ENCODE data around the gene NCR1. TPM values are rescaled to one million over a fixed set of nuclear protein-coding genes. Genes with fewer than 3 reads are reported as not detected.
"Not testable (repeated sequence)": the region's sequence is repeated elsewhere in the genome, so short reads cannot be mapped to it uniquely, and the experiment has no call there.

NCR1 gene
- polyA plus RNA-seq, 2 donors: not detected

GRCh38 chr19:54928299-54928698 lies 22.4 kb downstream of the NCR1 start:
- no peaks in the 10 kb centered on the region for H3K4me1 ChIP-seq (ENCODE audit: control insufficient read depth in 2 of 2, insufficient read depth in 2 of 2, low read length in 1 of 2)
- H3K9me3 ChIP-seq (ENCODE audit: control insufficient read depth in 2 of 2, insufficient read depth in 1 of 2, low read depth in 1 of 2, low read length in 1 of 2): peaks cover 4 to 9% of the 10 kb centered on the region in 2 donors
- H3K27ac ChIP-seq (ENCODE audit: low read depth in 2 of 2, low read length in 1 of 2): no peak overlapping the region
- H3K27me3 ChIP-seq (ENCODE audit: control insufficient read depth in 1 of 2, insufficient read depth in 2 of 2, low read length in 2 of 2): no peaks in the 10 kb centered on the region
- H3K4me3 ChIP-seq (ENCODE audit: low read depth in 1 of 2, low read length in 2 of 2): no peak overlapping the region
- 94 to 97% methylated on average over 2 of the region's 2 CpGs for WGBS, 2 donors
- H3K36me3 ChIP-seq (ENCODE audit: control insufficient read depth in 2 of 2, insufficient read depth in 2 of 2, low read length in 1 of 2): no peaks in the 10 kb centered on the region

DNA sequence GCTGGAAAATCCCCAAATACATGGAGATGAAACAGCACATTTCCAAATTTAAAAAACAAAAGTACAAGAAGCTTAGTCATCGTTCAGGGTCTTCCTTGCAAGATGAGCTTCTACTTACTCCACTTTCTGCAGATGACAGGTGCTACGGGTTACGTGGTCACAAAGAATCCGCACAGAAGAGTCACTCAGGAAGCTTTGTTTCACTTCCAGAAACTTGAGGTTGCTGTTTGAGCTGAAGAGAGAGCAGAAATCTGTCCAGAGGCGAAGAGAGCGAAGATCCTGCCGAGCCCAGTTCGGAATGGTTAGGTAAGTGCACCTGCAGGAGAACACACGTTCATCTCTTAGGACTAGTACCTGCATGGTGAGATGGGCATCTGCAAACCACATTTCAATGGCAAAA lies 32.0 kb downstream of the NCR1 start:
- Histone ChIP-seq H3K4me3 (ENCODE audit: low read depth in 1 of 2, low read length in 2 of 2) (no peak overlapping the region), H3K9me3 (ENCODE audit: control insufficient read depth in 2 of 2, insufficient read depth in 1 of 2, low read depth in 1 of 2, low read length in 1 of 2) (no peaks in the 10 kb centered on the region), H3K4me1 (ENCODE audit: control insufficient read depth in 2 of 2, insufficient read depth in 2 of 2, low read length in 1 of 2) (no peaks in the 10 kb centered on the region), H3K36me3 (ENCODE audit: control insufficient read depth in 2 of 2, insufficient read depth in 2 of 2, low read length in 1 of 2) (no peaks in the 10 kb centered on the region), H3K27ac (ENCODE audit: low read depth in 2 of 2, low read length in 1 of 2) (no peak overlapping the region), H3K27me3 (ENCODE audit: control insufficient read depth in 1 of 2, insufficient read depth in 2 of 2, low read length in 2 of 2) (no peaks in the 10 kb centered on the region)
- WGBS, 2 donors: 71 to 73% methylated on average over 9 of the region's 9 CpGs

DNA sequence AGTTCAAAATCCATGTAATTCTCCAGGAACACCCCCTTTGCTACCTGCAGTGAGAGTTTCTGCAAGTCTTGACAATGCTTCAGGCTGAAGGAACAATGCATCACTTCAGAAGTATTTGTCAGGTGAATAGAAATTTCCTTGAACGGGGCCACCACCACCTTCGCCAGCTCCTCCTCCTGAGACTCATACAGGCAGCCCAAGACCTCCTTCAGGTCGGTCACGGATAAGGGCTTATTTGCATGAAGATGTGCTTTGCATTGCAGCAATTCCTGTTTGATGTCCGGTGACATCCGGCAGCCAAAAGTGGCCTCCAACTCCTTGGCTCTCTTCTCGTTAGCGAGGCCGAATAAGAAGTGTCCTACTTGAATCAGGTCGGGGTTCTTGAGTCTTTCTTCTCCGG lies 33.0 kb downstream of the NCR1 start:
- Histone ChIP-seq H3K36me3 (ENCODE audit: control insufficient read depth in 2 of 2, insufficient read depth in 2 of 2, low read length in 1 of 2) (no peaks in the 10 kb centered on the region), H3K4me1 (ENCODE audit: control insufficient read depth in 2 of 2, insufficient read depth in 2 of 2, low read length in 1 of 2) (no peaks in the 10 kb centered on the region), H3K27me3 (ENCODE audit: control insufficient read depth in 1 of 2, insufficient read depth in 2 of 2, low read length in 2 of 2) (no peaks in the 10 kb centered on the region), H3K4me3 (ENCODE audit: low read depth in 1 of 2, low read length in 2 of 2) (no peak overlapping the region), H3K27ac (ENCODE audit: low read depth in 2 of 2, low read length in 1 of 2) (no peak overlapping the region), H3K9me3 (ENCODE audit: control insufficient read depth in 2 of 2, insufficient read depth in 1 of 2, low read depth in 1 of 2, low read length in 1 of 2) (no peaks in the 10 kb centered on the region)
- 73 to 75% methylated on average over 11 of the region's 11 CpGs for WGBS, 2 donors

DNA sequence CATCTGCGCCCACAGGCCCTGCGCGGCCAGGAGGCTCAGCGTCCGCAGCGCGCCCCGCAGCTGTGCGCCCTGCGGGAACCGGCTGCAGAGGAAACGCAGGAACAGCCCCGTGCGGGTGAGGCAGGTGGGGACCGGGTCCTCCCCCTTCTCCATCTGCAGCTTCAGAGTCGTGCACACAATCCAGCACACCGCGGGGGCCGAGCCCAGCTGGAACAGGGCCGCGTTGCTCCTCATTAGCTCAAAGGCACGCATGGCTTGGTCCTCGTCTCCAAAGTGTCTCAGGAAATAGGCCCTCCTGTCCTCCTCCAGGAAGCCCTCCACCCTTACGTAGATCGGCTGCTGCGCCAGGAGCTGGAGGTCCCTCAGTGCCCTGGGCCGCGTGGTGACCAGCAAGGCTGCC lies 33.6 kb downstream of the NCR1 start:
- H3K27ac ChIP-seq (ENCODE audit: low read depth in 2 of 2, low read length in 1 of 2); H3K4me1 ChIP-seq (ENCODE audit: control insufficient read depth in 2 of 2, insufficient read depth in 2 of 2, low read length in 1 of 2); H3K4me3 ChIP-seq (ENCODE audit: low read depth in 1 of 2, low read length in 2 of 2); H3K27me3 ChIP-seq (ENCODE audit: control insufficient read depth in 1 of 2, insufficient read depth in 2 of 2, low read length in 2 of 2); H3K9me3 ChIP-seq (ENCODE audit: control insufficient read depth in 2 of 2, insufficient read depth in 1 of 2, low read depth in 1 of 2, low read length in 1 of 2); H3K36me3 ChIP-seq (ENCODE audit: control insufficient read depth in 2 of 2, insufficient read depth in 2 of 2, low read length in 1 of 2): not testable (repeated sequence)
- 83% methylated on average over 5 to 15 of the region's 28 CpGs for WGBS, 2 donors

DNA sequence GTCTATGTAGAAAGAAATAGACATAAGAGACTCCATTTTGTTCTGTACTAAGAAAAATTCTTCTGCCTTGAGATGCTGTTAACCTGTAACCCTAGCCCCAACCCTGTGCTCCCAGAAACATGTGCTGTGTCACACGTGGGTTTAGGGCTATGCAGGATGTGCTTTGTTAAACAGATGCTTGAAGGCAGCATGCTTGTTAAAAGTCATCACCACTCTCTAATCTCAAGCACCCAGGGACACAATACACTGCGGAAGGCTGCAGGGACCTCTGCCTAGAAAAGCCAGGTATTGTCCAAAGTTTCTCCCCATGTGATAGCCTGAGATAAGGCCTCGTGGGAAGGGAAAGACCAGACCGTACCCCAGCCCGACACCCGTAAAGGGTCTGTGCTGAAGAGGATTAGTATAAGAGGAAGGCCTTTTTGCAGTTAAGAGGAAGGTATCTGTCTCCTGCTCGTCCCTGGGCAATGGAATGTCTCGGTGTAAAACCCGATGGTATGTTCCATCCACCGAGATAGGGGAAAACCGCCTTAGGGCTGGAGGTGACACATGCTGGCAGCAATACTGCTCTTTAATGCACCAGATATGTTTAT lies 37.9 kb downstream of the NCR1 start:
- not testable (repeated sequence) for H3K36me3 ChIP-seq (ENCODE audit: control insufficient read depth in 2 of 2, insufficient read depth in 2 of 2, low read length in 1 of 2); H3K27ac ChIP-seq (ENCODE audit: low read depth in 2 of 2, low read length in 1 of 2); H3K4me1 ChIP-seq (ENCODE audit: control insufficient read depth in 2 of 2, insufficient read depth in 2 of 2, low read length in 1 of 2); H3K27me3 ChIP-seq (ENCODE audit: control insufficient read depth in 1 of 2, insufficient read depth in 2 of 2, low read length in 2 of 2); H3K4me3 ChIP-seq (ENCODE audit: low read depth in 1 of 2, low read length in 2 of 2); H3K9me3 ChIP-seq (ENCODE audit: control insufficient read depth in 2 of 2, insufficient read depth in 1 of 2, low read depth in 1 of 2, low read length in 1 of 2)
- WGBS, 2 donors: 56 to 60% methylated on average over 11 of the region's 11 CpGs

- Histone ChIP-seq H3K4me1 (ENCODE audit: control insufficient read depth in 2 of 2, insufficient read depth in 2 of 2, low read length in 1 of 2) (no peaks in the 10 kb centered on the region), H3K27ac (ENCODE audit: low read depth in 2 of 2, low read length in 1 of 2) (no peak within 1 kb of the TSS), H3K9me3 (ENCODE audit: control insufficient read depth in 2 of 2, insufficient read depth in 1 of 2, low read depth in 1 of 2, low read length in 1 of 2) (no peaks in the 10 kb centered on the region), H3K36me3 (ENCODE audit: control insufficient read depth in 2 of 2, insufficient read depth in 2 of 2, low read length in 1 of 2) (no peaks in the 10 kb centered on the region), H3K27me3 (ENCODE audit: control insufficient read depth in 1 of 2, insufficient read depth in 2 of 2, low read length in 2 of 2) (no peaks in the 10 kb centered on the region), H3K4me3 (ENCODE audit: low read depth in 1 of 2, low read length in 2 of 2) (no peak within 1 kb of the TSS)
- WGBS, 2 donors: 77 to 81% methylated on average over 8 of the region's 8 CpGs
Measured at GRCh38 chr19:54947381-54947780, 41.4 kb downstream of the NCR1 start, which contains the start of gene NLRP7. NLRP7 (minus strand) TSS chr19:54947530.

DNA sequence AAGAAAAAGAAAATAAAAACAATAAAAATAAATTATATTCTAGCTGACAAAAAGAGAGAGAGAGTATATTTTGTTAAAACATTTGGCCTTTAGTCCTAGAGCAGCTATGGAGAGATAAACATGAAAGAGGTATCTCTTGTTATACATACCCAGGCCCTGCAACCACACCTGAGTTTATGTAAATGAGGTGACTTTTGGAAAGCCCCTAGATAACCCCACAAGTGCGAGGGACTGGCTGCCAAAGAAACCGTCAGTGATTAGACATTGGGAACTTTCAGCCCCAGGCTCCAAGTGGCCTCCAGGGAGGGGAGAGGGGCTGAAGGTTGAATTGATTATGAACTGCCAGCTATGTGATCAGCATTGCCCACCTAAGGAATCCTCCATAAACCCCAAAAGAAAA lies 43.5 kb downstream of the NCR1 start:
- Histone ChIP-seq H3K36me3 (ENCODE audit: control insufficient read depth in 2 of 2, insufficient read depth in 2 of 2, low read length in 1 of 2) (no peaks in the 10 kb centered on the region), H3K4me1 (ENCODE audit: control insufficient read depth in 2 of 2, insufficient read depth in 2 of 2, low read length in 1 of 2) (no peaks in the 10 kb centered on the region)
- 33 to 35% methylated on average over 2 of the region's 2 CpGs for WGBS, 2 donors

DNA sequence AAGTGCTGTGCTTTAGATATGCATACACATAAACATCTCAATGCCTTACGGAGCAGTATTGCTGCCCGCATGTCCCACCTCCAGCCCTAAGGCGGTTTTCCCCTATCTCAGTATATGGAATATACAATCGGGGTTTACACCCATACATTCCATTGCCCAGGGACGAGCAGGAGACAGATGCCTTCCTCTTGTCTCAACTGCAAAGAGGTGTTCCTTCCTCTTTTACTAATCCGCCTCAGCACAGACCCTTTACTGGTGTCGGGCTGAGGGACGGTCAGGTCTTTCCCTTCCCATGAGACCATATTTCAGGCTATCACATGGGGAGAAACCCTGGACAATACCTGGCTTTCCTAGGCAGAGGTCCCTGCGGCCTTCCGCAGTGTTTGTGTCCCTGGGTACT lies 44.6 kb downstream of the NCR1 start:
- 49 to 58% methylated on average over 7 to 10 of the region's 10 CpGs for WGBS, 2 donors
- not testable (repeated sequence) for H3K36me3 ChIP-seq (ENCODE audit: control insufficient read depth in 2 of 2, insufficient read depth in 2 of 2, low read length in 1 of 2); H3K4me3 ChIP-seq (ENCODE audit: low read depth in 1 of 2, low read length in 2 of 2); H3K9me3 ChIP-seq (ENCODE audit: control insufficient read depth in 2 of 2, insufficient read depth in 1 of 2, low read depth in 1 of 2, low read length in 1 of 2); H3K27ac ChIP-seq (ENCODE audit: low read depth in 2 of 2, low read length in 1 of 2); H3K27me3 ChIP-seq (ENCODE audit: control insufficient read depth in 1 of 2, insufficient read depth in 2 of 2, low read length in 2 of 2); H3K4me1 ChIP-seq (ENCODE audit: control insufficient read depth in 2 of 2, insufficient read depth in 2 of 2, low read length in 1 of 2)

More for the DNA sequence above, 43.5 kb downstream of the NCR1 start:
- Histone ChIP-seq H3K4me3 (ENCODE audit: low read depth in 1 of 2, low read length in 2 of 2) (no peak overlapping the region), H3K27ac (ENCODE audit: low read depth in 2 of 2, low read length in 1 of 2) (no peak overlapping the region), H3K27me3 (ENCODE audit: control insufficient read depth in 1 of 2, insufficient read depth in 2 of 2, low read length in 2 of 2) (no peaks in the 10 kb centered on the region), H3K9me3 (ENCODE audit: control insufficient read depth in 2 of 2, insufficient read depth in 1 of 2, low read depth in 1 of 2, low read length in 1 of 2) (no peaks in the 10 kb centered on the region)

DNA sequence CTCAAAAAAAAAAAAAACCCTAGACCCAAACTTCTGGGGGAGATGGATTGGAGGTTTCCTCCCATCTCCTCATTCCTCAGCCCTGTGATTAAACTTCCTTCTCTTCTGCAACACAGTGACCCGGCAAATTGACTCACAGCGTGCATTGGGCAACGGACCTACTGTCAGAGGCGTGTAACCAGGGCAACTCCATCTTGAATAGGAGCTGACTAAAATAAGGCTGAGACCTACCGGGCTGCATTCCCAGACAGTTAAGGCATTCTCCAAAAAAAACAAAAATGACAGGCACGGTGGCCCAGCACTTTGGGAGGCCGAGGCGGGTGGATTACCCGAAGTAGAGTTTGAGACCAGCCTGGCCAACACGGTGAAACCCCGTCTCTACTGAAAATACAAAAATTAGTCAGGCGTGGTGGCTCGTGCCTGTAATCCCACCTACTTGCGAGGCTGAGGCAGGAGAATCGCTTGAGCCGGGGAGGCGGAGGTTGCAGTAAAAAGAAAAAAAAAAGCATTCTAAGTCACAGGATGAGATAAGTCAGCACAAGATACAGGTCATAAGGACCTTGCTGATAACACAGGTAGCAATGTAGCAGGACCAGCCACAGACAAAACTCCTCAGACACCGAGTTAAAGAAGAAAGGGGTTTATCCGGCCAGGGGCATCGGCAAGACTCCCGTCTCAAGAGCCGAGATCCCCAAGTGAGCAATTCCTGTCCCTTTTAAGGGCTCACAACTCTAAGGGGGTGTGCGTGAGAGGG lies 46.8 kb downstream of the NCR1 start:
- H3K36me3 ChIP-seq (ENCODE audit: control insufficient read depth in 2 of 2, insufficient read depth in 2 of 2, low read length in 1 of 2): no peaks in the 10 kb centered on the region
- no peaks in the 10 kb centered on the region for H3K27me3 ChIP-seq (ENCODE audit: control insufficient read depth in 1 of 2, insufficient read depth in 2 of 2, low read length in 2 of 2)
- 79 to 80% methylated on average over 23 of the region's 23 CpGs for WGBS, 2 donors
- no peak overlapping the region for H3K4me3 ChIP-seq (ENCODE audit: low read depth in 1 of 2, low read length in 2 of 2)
- no peak overlapping the region for H3K27ac ChIP-seq (ENCODE audit: low read depth in 2 of 2, low read length in 1 of 2)
- no peaks in the 10 kb centered on the region for H3K4me1 ChIP-seq (ENCODE audit: control insufficient read depth in 2 of 2, insufficient read depth in 2 of 2, low read length in 1 of 2)
- no peaks in the 10 kb centered on the region for H3K9me3 ChIP-seq (ENCODE audit: control insufficient read depth in 2 of 2, insufficient read depth in 1 of 2, low read depth in 1 of 2, low read length in 1 of 2)

- 81 to 89% methylated on average over 10 of the region's 10 CpGs for WGBS, 2 donors
- H3K36me3 ChIP-seq (ENCODE audit: control insufficient read depth in 2 of 2, insufficient read depth in 2 of 2, low read length in 1 of 2); H3K27ac ChIP-seq (ENCODE audit: low read depth in 2 of 2, low read length in 1 of 2); H3K9me3 ChIP-seq (ENCODE audit: control insufficient read depth in 2 of 2, insufficient read depth in 1 of 2, low read depth in 1 of 2, low read length in 1 of 2); H3K4me1 ChIP-seq (ENCODE audit: control insufficient read depth in 2 of 2, insufficient read depth in 2 of 2, low read length in 1 of 2); H3K4me3 ChIP-seq (ENCODE audit: low read depth in 1 of 2, low read length in 2 of 2); H3K27me3 ChIP-seq (ENCODE audit: control insufficient read depth in 1 of 2, insufficient read depth in 2 of 2, low read length in 2 of 2): not testable (repeated sequence)
Measured at GRCh38 chr19:54953345-54953713, 47.4 kb downstream of the NCR1 start.
